A549 (cell line): ENCODE data around the gene LMF1.

ENCODE experiments used
- MYC ChIP-seq: IDR thresholded peaks from 2 replicates; pipeline ENCODE4 v1.6.1; 2012; ENCODE audit warnings: mild to moderate bottlenecking, inconsistent platforms, low read length, improper control_type of control experiment, borderline replicate concordance
- TP53 ChIP-seq: fragments of 250-450 bp; sonication (Bioruptor Pico); IDR thresholded peaks from 2 replicates; pipeline ENCODE4 v1.5.0; 2021; ENCODE audit warnings: mild to moderate bottlenecking, moderate library complexity
- ZSCAN20 ChIP-seq: fragments of 250-450 bp; sonication (Bioruptor Pico); IDR thresholded peaks from 2 replicates; pipeline ENCODE4 v1.8.0; 2022; ENCODE audit warnings: mild to moderate bottlenecking, moderate library complexity
- TF ChIP-seq, protein P1 (sequence below): fragments of >200 bp; sonication (Bioruptor Twin); formaldehyde crosslinking; IDR thresholded peaks from 3 replicates; pipeline ENCODE4 v1.5.1; 2016

DNA sequence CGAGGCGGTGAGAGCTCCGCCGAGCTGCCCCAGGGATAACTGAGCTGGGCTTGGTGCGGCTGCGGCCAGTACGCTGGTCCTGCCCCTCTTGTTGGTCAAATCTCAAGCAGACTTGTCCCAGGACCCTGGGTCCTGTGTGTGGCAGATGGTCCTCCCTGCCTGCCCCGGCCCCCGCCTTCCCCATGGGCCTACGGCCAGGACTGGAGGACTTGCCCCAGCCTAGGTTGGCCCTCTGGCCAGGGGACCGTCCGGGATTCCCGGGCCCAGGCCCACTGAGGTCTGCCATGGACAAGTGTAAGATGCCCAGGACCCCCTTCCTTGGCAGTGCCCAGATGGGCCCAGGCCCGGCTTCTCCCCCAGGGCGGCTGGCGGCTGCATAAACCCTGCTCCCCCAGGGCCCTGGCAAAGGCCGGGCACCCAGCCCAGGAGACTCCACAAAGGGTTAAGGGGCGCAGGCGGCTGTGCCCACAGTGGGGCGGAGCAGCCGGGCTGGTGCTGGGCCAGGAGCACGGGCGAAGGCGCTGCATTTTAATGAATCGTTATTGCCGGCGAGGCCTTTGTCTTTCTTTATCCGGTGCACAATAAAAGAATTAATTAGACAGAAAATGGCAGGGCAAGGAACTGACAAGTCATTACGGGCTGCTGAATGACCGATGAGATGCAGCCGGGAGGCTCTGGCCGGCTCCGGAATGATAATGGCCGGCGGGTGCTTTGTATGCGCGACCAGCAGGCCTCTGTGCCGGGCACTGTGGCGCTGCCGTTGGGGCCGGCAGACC is 19.9 kb upstream of the LMF1 start:
- TF ChIP-seq, protein P1, sequence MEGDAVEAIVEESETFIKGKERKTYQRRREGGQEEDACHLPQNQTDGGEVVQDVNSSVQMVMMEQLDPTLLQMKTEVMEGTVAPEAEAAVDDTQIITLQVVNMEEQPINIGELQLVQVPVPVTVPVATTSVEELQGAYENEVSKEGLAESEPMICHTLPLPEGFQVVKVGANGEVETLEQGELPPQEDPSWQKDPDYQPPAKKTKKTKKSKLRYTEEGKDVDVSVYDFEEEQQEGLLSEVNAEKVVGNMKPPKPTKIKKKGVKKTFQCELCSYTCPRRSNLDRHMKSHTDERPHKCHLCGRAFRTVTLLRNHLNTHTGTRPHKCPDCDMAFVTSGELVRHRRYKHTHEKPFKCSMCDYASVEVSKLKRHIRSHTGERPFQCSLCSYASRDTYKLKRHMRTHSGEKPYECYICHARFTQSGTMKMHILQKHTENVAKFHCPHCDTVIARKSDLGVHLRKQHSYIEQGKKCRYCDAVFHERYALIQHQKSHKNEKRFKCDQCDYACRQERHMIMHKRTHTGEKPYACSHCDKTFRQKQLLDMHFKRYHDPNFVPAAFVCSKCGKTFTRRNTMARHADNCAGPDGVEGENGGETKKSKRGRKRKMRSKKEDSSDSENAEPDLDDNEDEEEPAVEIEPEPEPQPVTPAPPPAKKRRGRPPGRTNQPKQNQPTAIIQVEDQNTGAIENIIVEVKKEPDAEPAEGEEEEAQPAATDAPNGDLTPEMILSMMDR: no peak
- no peak for TF ChIP-seq ZSCAN20
- no peak for TF ChIP-seq TP53 (CRISPR knock-in tag)
- TF ChIP-seq MYC: no peak
